AG09309 (cell line): Measurements from ENCODE around the gene SUPT3H.
"Not testable (repeated sequence)": the region's sequence is repeated elsewhere in the genome, so short reads cannot be mapped to it uniquely, and the experiment has no call there.

Experiments used
- DNase-seq: peaks from one replicate; pipeline ENCODE4 v3.0.0-alpha.2; 2010; ENCODE audit warnings: low read depth
- H3K4me3 ChIP-seq: 2 replicates; pipeline ENCODE4 v1.5.1; 2011; ENCODE audit warnings: mild to moderate bottlenecking, low read depth, low read length, moderate library complexity; ENCODE audit not compliant: control insufficient read depth
- TF ChIP-seq, protein P1 (sequence below): IDR thresholded peaks from 2 replicates; pipeline ENCODE4 v1.5.1; 2011; ENCODE audit warnings: mild to moderate bottlenecking, low read depth, low read length, inconsistent platforms; ENCODE audit not compliant: insufficient read depth, control insufficient read depth; ENCODE audit errors: missing control alignments

The SUPT3H gene

GRCh38 chr6:45297320-45297719 is 80.4 kb downstream of the SUPT3H start:
- no peak overlapping the region for H3K4me3 ChIP-seq
- DNase-seq = no peak
- TF ChIP-seq, protein P1, sequence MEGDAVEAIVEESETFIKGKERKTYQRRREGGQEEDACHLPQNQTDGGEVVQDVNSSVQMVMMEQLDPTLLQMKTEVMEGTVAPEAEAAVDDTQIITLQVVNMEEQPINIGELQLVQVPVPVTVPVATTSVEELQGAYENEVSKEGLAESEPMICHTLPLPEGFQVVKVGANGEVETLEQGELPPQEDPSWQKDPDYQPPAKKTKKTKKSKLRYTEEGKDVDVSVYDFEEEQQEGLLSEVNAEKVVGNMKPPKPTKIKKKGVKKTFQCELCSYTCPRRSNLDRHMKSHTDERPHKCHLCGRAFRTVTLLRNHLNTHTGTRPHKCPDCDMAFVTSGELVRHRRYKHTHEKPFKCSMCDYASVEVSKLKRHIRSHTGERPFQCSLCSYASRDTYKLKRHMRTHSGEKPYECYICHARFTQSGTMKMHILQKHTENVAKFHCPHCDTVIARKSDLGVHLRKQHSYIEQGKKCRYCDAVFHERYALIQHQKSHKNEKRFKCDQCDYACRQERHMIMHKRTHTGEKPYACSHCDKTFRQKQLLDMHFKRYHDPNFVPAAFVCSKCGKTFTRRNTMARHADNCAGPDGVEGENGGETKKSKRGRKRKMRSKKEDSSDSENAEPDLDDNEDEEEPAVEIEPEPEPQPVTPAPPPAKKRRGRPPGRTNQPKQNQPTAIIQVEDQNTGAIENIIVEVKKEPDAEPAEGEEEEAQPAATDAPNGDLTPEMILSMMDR = no peak

- H3K4me3 ChIP-seq, DNase-seq: not testable (repeated sequence)
Observed at GRCh38 chr6:45294065-45294701, 83.6 kb downstream of the SUPT3H start.

DNA sequence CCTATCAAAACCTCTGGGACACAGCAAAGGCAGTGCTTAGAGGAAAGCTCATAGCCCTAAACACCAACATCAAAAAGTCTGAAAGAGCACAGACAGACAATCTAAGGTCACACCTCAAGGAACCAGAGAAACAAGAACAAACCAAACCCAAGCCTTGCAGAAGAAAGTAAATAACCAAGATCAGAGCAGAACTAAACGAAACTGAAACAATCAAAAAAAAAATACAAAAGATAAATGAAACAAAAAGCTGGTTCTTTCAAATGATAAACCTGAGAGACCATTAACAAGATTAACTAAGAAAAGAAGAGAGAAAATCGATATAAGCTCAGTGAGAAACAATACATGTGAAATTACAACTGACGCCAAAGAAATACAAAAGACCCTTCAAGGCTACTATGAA is 84.4 kb downstream of the SUPT3H start:
- no peak overlapping the region for H3K4me3 ChIP-seq

DNA sequence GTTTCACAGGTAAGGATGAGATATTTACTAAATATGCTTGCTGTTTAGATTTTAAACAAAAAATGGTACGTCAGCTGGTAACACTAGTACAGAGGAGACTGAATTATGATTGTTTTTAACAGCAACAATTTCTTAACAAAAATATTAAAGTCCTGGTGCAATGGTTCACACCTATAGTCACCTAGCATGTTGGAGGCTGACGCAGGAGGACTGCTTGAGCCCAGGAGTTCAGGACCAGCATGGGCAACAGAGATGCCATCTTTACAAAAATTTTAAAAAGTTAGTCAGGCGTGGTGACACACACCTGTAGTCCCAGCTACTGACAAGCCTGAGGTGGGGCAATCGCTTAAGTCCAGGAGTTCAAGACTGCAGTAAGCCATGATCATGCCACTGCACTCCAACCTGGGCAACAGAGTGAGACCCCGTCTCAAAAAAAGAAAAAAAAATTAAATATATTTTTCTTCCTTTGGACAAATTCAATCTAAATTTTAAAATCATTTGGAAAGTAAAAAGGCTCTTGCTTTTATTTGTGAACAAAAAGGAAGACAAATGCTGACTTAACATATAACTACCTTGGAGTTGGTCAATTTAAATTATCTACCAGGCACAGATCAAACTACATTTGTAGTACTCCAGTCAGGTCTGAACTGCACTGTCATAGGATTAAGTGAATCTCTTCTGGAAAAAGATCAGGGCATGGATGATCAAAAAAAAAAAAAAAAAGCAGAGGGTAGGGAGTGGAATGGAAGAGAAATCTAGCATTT is 87.8 kb downstream of the SUPT3H start:
- TF ChIP-seq, protein P1 = no peak
- H3K4me3 ChIP-seq = no peak overlapping the region
- DNase-seq = no peak

More for the DNA sequence above, 84.4 kb downstream of the SUPT3H start:
- no peak for DNase-seq
- TF ChIP-seq, protein P1 = no peak

DNA sequence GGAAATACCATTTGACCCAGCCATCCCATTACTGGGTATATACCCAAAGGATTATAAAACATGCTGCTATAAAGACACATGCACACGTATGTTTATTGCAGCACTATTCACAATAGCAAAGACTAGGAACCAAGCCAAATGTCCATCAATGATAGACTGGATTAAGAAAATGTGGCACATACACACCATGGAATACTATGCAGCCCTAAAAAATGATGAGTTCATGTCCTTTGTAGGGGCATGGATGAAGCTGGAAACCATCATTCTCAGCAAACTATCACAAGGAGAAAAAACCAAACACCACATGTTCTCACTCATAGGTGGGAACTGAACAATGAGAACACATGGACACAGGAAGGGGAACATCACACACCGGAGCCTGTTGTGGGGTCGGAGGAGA is 91.0 kb downstream of the SUPT3H start:
- not testable (repeated sequence) for H3K4me3 ChIP-seq, DNase-seq

- H3K4me3 ChIP-seq = no peak overlapping the region
- no peak for DNase-seq
- TF ChIP-seq, protein P1 = no peak
Observed at GRCh38 chr6:45278367-45278766, 99.4 kb downstream of the SUPT3H start.

GRCh38 chr6:45277741-45278140 is 100.0 kb downstream of the SUPT3H start:
- H3K4me3 ChIP-seq, DNase-seq: not testable (repeated sequence)

DNA sequence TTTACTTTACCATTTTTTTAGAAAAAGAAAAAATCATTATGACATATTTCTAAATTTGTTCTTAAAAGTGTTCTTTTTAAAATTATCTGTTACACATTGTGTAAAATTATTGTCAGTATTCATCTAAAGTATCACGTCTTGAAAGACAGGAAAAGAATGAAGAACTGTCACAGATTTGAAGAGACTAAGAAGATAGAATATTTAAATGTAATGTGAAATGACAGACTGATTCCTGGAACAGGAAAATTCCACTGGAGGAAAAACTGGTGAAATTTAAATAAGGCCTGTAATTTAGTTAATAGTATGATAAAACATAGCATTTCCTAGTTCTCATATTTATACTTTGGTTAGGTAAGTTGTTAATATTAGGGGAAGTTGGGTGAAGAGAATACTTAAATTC is 102.4 kb downstream of the SUPT3H start:
- TF ChIP-seq, protein P1 = no peak
- H3K4me3 ChIP-seq = no peak overlapping the region
- DNase-seq = no peak
